Upper lobe of right lung (tissue), 1 donor: ENCODE data around the gene C11orf91. TPM values are rescaled to one million over a fixed set of nuclear protein-coding genes. Genes with fewer than 3 reads are reported as not detected.

Source experiments
- ATAC-seq: fragments of 200-7000 bp; cut with Tn5 transposase; one replicate; pipeline ENCODE4 v1.9.1; 2020; ENCODE audit warnings: mild to moderate bottlenecking, moderate library complexity
- DNase-seq: peaks from one replicate; pipeline ENCODE4 v3.0.0-alpha.2; 2020
- H3K27ac ChIP-seq: fragments of 200-600 bp; one replicate; pipeline ENCODE4 v1.8.0; 2022
- H3K27me3 ChIP-seq: fragments of 200-600 bp; one replicate; pipeline ENCODE4 v1.8.0; 2022; ENCODE audit warnings: mild to moderate bottlenecking
- H3K36me3 ChIP-seq: fragments of 200-600 bp; one replicate; pipeline ENCODE4 v1.8.0; 2022
- H3K4me1 ChIP-seq: fragments of 200-600 bp; one replicate; pipeline ENCODE4 v1.8.0; 2022
- H3K4me3 ChIP-seq: fragments of 200-600 bp; one replicate; pipeline ENCODE4 v1.8.0; 2022; ENCODE audit warnings: mild to moderate bottlenecking
- H3K9me3 ChIP-seq: fragments of 200-600 bp; one replicate; pipeline ENCODE4 v1.8.0; 2022
- intact Hi-C: fragments of 100-400 bp; cut with DNase I; formaldehyde crosslinking; loops from one replicate; pipeline ENCODE4 v1.11.0; 2022
- total RNA-seq: library from RNA; stranded (reverse); fragmentation: NEBNext Ultra II Directional; extraction: Animal tissue kit (Norgen Biotek cat#: 25700); gene quantifications from one replicate; pipeline ENCODE4 v1.2.1, GENCODE V29; 2021
- TF ChIP-seq, protein P1 (sequence below): fragments of 200-600 bp; IDR thresholded peaks from one replicate; pipeline ENCODE4 v1.8.0; 2022; ENCODE audit warnings: antibody characterized with exemption
- donor health status: DM: no; HTN: yes; CAD: no; lungs with severe emphysema.

Gene C11orf91
- total RNA-seq, 1 donor from 2014 or later: 1.5 TPM

DNA sequence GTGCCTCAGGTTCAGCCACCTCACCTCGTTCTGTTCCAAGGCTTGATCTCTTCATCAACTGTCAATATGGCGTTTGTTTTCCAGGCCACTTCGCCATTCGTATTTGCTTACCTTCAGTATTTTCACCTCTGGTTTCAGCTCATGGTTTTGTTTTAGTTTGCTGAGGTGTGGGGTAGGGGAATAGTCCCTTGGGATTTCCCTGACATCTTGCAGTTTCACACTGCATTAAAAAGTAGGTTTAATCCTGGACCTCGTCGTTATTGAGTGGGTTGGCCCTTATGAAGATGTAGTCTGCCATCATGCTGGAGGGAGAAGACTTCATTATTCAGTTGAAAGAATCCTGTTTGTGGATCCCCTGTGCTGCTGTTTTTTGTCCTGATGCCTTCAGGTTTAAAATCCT is 46.0 kb downstream of the C11orf91 start:
- no peak for DNase-seq
- no peak for ATAC-seq
- Histone ChIP-seq H3K27me3 (no peaks in the 10 kb centered on the region), H3K4me3 (no peak overlapping the region), H3K36me3 (no peaks in the 10 kb centered on the region), H3K9me3 (no peaks in the 10 kb centered on the region), H3K27ac (no peak overlapping the region), H3K4me1 (no peaks in the 10 kb centered on the region)
- intact Hi-C loops: no loop called here
- TF ChIP-seq, protein P1, sequence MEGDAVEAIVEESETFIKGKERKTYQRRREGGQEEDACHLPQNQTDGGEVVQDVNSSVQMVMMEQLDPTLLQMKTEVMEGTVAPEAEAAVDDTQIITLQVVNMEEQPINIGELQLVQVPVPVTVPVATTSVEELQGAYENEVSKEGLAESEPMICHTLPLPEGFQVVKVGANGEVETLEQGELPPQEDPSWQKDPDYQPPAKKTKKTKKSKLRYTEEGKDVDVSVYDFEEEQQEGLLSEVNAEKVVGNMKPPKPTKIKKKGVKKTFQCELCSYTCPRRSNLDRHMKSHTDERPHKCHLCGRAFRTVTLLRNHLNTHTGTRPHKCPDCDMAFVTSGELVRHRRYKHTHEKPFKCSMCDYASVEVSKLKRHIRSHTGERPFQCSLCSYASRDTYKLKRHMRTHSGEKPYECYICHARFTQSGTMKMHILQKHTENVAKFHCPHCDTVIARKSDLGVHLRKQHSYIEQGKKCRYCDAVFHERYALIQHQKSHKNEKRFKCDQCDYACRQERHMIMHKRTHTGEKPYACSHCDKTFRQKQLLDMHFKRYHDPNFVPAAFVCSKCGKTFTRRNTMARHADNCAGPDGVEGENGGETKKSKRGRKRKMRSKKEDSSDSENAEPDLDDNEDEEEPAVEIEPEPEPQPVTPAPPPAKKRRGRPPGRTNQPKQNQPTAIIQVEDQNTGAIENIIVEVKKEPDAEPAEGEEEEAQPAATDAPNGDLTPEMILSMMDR: no peak

DNA sequence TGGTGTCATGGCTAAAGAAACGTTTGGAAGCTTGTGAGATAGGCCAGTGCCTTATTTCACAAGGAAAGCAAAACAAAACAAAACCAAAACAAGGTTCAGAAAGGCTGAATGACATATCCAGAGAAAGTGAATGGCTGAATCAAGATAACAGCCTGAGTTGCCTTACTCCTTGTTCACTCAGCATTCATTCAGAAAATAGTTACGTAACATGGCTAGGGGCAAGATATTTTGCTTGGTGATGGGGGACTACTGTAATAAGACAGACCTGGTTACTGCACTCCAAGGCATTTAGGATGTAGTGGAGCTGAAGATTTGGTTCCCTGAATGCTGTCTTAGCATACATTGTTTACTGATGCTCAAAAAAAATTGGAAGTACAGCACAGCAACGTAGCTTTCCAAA is 47.7 kb downstream of the C11orf91 start:
- no peaks in the 10 kb centered on the region for H3K27me3 ChIP-seq
- intact Hi-C loops: no loop called here
- H3K27ac ChIP-seq: no peak overlapping the region
- TF ChIP-seq, protein P1: no peak
- H3K36me3 ChIP-seq: no peaks in the 10 kb centered on the region
- no peak overlapping the region for H3K4me3 ChIP-seq
- no peak for DNase-seq
- no peaks in the 10 kb centered on the region for H3K4me1 ChIP-seq
- ATAC-seq: no peak
- H3K9me3 ChIP-seq: no peaks in the 10 kb centered on the region

DNA sequence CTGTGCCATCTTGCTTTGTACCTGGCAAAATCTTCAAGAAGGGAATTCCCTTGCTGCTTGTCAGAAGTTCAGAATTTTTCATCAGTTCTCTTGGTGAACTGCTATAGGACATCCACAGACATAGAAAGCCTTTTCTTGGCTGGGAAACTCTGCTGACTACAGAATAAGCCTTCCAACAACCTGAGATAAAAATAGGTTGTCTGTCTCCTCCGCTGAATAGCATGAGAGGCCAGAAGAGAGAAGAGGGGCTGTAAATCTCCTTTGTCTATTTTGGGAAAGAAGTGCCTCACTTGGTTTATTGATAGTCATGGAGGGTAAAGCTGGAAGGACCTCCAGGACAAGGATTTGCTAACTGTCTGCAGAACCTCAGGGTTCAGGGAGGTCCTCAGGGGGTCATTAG is 48.2 kb downstream of the C11orf91 start:
- H3K9me3 ChIP-seq: no peaks in the 10 kb centered on the region
- TF ChIP-seq, protein P1: no peak
- ATAC-seq (no peak), DNase-seq (no peak)
- intact Hi-C loops: no loop called here
- no peaks in the 10 kb centered on the region for H3K36me3 ChIP-seq
- H3K27ac ChIP-seq: no peak overlapping the region
- no peak overlapping the region for H3K4me3 ChIP-seq
- H3K27me3 ChIP-seq: no peaks in the 10 kb centered on the region
- no peaks in the 10 kb centered on the region for H3K4me1 ChIP-seq

DNA sequence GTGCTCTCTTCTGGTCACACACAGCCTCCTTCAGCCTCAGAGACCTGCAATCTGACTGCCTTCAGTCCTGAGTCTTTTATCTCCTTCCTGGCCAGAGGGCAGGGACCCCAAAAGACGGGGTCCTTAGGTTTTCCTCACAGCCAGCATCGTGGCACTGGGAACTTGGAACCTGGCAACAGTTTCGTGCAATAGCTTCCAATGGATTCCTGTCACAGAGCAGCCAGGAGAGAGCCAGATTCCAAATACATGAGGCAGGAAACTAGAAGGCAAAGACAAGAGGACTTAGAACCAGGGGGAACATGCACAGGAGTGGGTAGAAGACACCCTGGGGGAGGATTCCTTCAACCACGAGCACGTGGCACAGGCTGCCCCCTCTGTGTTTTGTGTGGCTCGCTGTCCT is 48.6 kb downstream of the C11orf91 start:
- intact Hi-C loops: no loop called here
- no peaks in the 10 kb centered on the region for H3K9me3 ChIP-seq
- no peaks in the 10 kb centered on the region for H3K27me3 ChIP-seq
- ATAC-seq (no peak), DNase-seq (no peak)
- H3K4me1 ChIP-seq: no peaks in the 10 kb centered on the region
- H3K4me3 ChIP-seq: no peak overlapping the region
- TF ChIP-seq, protein P1: no peak
- H3K36me3 ChIP-seq: no peaks in the 10 kb centered on the region
- no peak overlapping the region for H3K27ac ChIP-seq

- Histone ChIP-seq H3K27ac (no peak overlapping the region), H3K4me3 (no peak overlapping the region), H3K27me3 (no peaks in the 10 kb centered on the region), H3K4me1 (no peaks in the 10 kb centered on the region), H3K9me3 (no peaks in the 10 kb centered on the region), H3K36me3 (no peaks in the 10 kb centered on the region)
- TF ChIP-seq, protein P1: no peak
- ATAC-seq (no peak), DNase-seq (no peak)
- intact Hi-C loops: no loop called here
Measured at GRCh38 chr11:33651555-33651954, 49.1 kb downstream of the C11orf91 start.

DNA sequence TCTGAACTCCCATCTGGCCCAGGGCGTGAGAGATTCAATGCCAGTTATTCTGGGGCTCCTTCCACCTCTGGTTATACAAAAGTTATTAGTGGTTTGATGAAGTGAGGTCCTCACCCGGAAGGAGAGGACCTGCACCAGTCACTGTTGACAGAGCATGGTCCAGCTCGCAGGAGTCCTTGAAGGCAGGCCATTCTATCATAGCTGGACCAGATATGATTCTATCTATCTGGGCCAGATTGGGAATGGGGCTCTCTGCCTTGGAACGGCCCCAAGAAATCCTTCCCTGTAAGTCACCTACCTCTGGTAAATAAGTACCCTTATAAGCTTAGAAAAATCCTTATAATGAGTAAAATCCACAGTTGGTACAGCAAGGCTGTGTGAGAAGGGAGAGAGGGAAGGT is 50.7 kb downstream of the C11orf91 start:
- intact Hi-C loops: no loop called here
- Histone ChIP-seq H3K27me3 (no peaks in the 10 kb centered on the region), H3K36me3 (no peaks in the 10 kb centered on the region), H3K4me1 (no peaks in the 10 kb centered on the region), H3K4me3 (no peak overlapping the region), H3K9me3 (no peaks in the 10 kb centered on the region), H3K27ac (no peak overlapping the region)
- ATAC-seq (no peak), DNase-seq (no peak)
- TF ChIP-seq, protein P1: no peak
